Panc1 (cell line): ENCODE data around the gene C2orf42. TPM values are rescaled to one million over a fixed set of nuclear protein-coding genes. Genes with fewer than 3 reads are reported as not detected.

Experiments
- ATAC-seq: fragments of 200-7000 bp; cut with Tn5 transposase; 2 replicates; pipeline ENCODE4 v1.9.1; 2020; ENCODE audit warnings: mild to moderate bottlenecking, moderate library complexity
- BruUV-seq: library from RNA; stranded (reverse); fragments of 400-500 nt; replicated peaks from 2 replicates; lab custom pipeline; 2021; lab: Mats Ljungman, UMichigan
- CTCF ChIA-PET: fragments of 300-600 bp; sonication (Branson Sonifier 250); formaldehyde crosslinking; loops from one replicate; lab custom pipeline; 2022; ENCODE audit warnings: antibody characterized with exemption; lab: Charles Lee
- POLR2A ChIA-PET: fragments of 300-600 bp; sonication (Branson Sonifier 250); formaldehyde crosslinking; loops from one replicate; lab custom pipeline; 2022; ENCODE audit warnings: antibody characterized with exemption; lab: Charles Lee
- DNase-seq: peaks from one replicate; pipeline ENCODE4 v3.0.0-alpha.2; 2010; ENCODE audit warnings: low read depth, low spot score
- H3K27ac ChIP-seq: 2 replicates; pipeline ENCODE4 v1.5.1; 2011; ENCODE audit warnings: mild to moderate bottlenecking, low read length, inconsistent platforms
- H3K27me3 ChIP-seq: fragments of 200-500 bp; sonication (Bioruptor generic); 2 replicates; pipeline ENCODE4 v1.6.0; 2014; ENCODE audit warnings: low read length, inconsistent platforms; ENCODE audit not compliant: control insufficient read depth, insufficient read depth
- H3K36me3 ChIP-seq: fragments of 200-500 bp; sonication (Bioruptor generic); 2 replicates; pipeline ENCODE4 v1.5.1; 2014; ENCODE audit warnings: inconsistent platforms, mild to moderate bottlenecking, low read length, moderate library complexity; ENCODE audit not compliant: control insufficient read depth, insufficient read depth
- H3K4me1 ChIP-seq: 2 replicates; pipeline ENCODE4 v1.5.1; 2011; ENCODE audit warnings: inconsistent platforms, mild to moderate bottlenecking, low read length, moderate library complexity; ENCODE audit not compliant: control insufficient read depth, insufficient read depth
- H3K4me3 ChIP-seq, 2 experiments: 2 replicates each; pipeline ENCODE4 v1.5.1; 2011 to 2012; ENCODE audit warnings: low read depth in 2 of 2, low read length in 2 of 2, mild to moderate bottlenecking in 2 of 2, inconsistent platforms in 1 of 2, moderate library complexity in 1 of 2
- H3K9me3 ChIP-seq: fragments of 200-500 bp; sonication (Bioruptor generic); 2 replicates; pipeline ENCODE4 v1.5.1; 2014; ENCODE audit warnings: low read depth, mild to moderate bottlenecking, inconsistent platforms, low read length, moderate library complexity; ENCODE audit not compliant: control insufficient read depth, insufficient read depth
- POLR2AphosphoS5 ChIP-seq: IDR thresholded peaks from 2 replicates; pipeline ENCODE4 v1.6.1; 2012; ENCODE audit warnings: mild to moderate bottlenecking, low read depth, low read length, moderate library complexity
- SIN3A ChIP-seq: IDR thresholded peaks from 2 replicates; pipeline ENCODE4 v1.6.1; 2012; ENCODE audit warnings: low read depth, mild to moderate bottlenecking, low read length, moderate library complexity, borderline replicate concordance; ENCODE audit not compliant: insufficient read depth
- TCF7L2 ChIP-seq: IDR thresholded peaks from 2 replicates; pipeline ENCODE4 v1.6.1; 2011; ENCODE audit warnings: mild to moderate bottlenecking, low read depth, low read length, inconsistent platforms
- in situ Hi-C: cut with HindIII; loops from 2 replicates; pipeline ENCODE4 v1.10.0; 2016; ENCODE audit warnings: low sequenced_read_pairs, low pct_unique_long_range_greater_than_20kb
- intact Hi-C: fragments of 100-400 bp; cut with micrococcal nuclease; formaldehyde crosslinking; loops from one replicate; pipeline ENCODE4 v1.10.0; 2022; ENCODE audit not compliant: unreplicated experiment
- total RNA-seq: library from RNA; stranded (reverse); gene quantifications from one replicate; pipeline ENCODE4 v1.2.1, GENCODE V29; 2021; ENCODE audit not compliant: unreplicated experiment
- TF ChIP-seq, protein P1 (sequence below): fragments of 450-650 bp; IDR thresholded peaks from 2 replicates; pipeline ENCODE4 v1.5.1; 2017; ENCODE audit warnings: mild to moderate bottlenecking
- TF ChIP-seq, protein P2 (sequence below), 2 experiments: IDR thresholded peaks; 2 replicates each; pipeline ENCODE4 v1.6.1; 2011 to 2012; ENCODE audit warnings: low read depth in 2 of 2, control low read depth in 1 of 2, low read length in 1 of 2, mild to moderate bottlenecking in 1 of 2, moderate library complexity in 1 of 2; ENCODE audit not compliant: insufficient read depth in 1 of 2

C2orf42 gene
- total RNA-seq, 1 experiment from 2014 or later: 15.4 TPM

DNA sequence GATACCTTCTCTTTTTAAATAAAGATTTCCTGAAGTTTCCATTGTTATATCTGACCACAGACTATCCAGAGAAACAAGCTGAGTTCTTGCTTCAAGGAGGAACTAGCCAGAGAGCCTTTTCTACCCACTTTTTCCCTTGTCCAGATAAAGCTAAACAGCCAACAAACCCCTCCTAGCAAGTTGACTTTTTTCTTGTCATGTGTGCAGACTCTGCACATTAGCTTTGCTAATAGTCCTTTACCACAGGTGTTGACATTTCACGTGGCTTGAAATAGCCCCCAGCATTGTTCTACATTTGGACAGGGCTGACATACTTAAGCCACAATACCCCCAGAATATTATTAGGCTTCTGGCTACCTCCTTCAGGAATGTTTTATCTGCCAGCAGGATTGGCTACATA is 62.8 kb downstream of the C2orf42 start:
- BruUV-seq: no TSS peak
- DNase-seq (no peak), ATAC-seq (no peak)
- intact Hi-C loops (no loop called here), in situ Hi-C loops (no loop called here)
- Histone ChIP-seq H3K4me3 (no peak overlapping the region), H3K9me3 (no peaks in the 10 kb centered on the region), H3K27me3 (no peaks in the 10 kb centered on the region), H3K36me3 (no peaks in the 10 kb centered on the region), H3K27ac (peak overlapping the region; percentile 48; the same call in 1 of the 2 replicates), H3K4me1 (peaks cover 30% of the 10 kb centered on the region)
- CTCF ChIA-PET: no interaction called here
- TF ChIP-seq POLR2AphosphoS5: no peak
- TF ChIP-seq, protein P1, sequence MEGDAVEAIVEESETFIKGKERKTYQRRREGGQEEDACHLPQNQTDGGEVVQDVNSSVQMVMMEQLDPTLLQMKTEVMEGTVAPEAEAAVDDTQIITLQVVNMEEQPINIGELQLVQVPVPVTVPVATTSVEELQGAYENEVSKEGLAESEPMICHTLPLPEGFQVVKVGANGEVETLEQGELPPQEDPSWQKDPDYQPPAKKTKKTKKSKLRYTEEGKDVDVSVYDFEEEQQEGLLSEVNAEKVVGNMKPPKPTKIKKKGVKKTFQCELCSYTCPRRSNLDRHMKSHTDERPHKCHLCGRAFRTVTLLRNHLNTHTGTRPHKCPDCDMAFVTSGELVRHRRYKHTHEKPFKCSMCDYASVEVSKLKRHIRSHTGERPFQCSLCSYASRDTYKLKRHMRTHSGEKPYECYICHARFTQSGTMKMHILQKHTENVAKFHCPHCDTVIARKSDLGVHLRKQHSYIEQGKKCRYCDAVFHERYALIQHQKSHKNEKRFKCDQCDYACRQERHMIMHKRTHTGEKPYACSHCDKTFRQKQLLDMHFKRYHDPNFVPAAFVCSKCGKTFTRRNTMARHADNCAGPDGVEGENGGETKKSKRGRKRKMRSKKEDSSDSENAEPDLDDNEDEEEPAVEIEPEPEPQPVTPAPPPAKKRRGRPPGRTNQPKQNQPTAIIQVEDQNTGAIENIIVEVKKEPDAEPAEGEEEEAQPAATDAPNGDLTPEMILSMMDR: no peak
- no peak for TF ChIP-seq TCF7L2
- TF ChIP-seq, protein P2, sequence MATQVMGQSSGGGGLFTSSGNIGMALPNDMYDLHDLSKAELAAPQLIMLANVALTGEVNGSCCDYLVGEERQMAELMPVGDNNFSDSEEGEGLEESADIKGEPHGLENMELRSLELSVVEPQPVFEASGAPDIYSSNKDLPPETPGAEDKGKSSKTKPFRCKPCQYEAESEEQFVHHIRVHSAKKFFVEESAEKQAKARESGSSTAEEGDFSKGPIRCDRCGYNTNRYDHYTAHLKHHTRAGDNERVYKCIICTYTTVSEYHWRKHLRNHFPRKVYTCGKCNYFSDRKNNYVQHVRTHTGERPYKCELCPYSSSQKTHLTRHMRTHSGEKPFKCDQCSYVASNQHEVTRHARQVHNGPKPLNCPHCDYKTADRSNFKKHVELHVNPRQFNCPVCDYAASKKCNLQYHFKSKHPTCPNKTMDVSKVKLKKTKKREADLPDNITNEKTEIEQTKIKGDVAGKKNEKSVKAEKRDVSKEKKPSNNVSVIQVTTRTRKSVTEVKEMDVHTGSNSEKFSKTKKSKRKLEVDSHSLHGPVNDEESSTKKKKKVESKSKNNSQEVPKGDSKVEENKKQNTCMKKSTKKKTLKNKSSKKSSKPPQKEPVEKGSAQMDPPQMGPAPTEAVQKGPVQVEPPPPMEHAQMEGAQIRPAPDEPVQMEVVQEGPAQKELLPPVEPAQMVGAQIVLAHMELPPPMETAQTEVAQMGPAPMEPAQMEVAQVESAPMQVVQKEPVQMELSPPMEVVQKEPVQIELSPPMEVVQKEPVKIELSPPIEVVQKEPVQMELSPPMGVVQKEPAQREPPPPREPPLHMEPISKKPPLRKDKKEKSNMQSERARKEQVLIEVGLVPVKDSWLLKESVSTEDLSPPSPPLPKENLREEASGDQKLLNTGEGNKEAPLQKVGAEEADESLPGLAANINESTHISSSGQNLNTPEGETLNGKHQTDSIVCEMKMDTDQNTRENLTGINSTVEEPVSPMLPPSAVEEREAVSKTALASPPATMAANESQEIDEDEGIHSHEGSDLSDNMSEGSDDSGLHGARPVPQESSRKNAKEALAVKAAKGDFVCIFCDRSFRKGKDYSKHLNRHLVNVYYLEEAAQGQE (IDR thresholded peaks at IDR 0.05; ENCODE audit: insufficient read depth in 1 of 2, low read depth in 2 of 2, low read length in 1 of 2): no peak
- TF ChIP-seq SIN3A: no peak
- POLR2A ChIA-PET: interaction anchor here (0.9 kb wide), 1 partner anchor 13 kb away, joined by 4 read pairs; no protein-coding TSS in a partner anchor

DNA sequence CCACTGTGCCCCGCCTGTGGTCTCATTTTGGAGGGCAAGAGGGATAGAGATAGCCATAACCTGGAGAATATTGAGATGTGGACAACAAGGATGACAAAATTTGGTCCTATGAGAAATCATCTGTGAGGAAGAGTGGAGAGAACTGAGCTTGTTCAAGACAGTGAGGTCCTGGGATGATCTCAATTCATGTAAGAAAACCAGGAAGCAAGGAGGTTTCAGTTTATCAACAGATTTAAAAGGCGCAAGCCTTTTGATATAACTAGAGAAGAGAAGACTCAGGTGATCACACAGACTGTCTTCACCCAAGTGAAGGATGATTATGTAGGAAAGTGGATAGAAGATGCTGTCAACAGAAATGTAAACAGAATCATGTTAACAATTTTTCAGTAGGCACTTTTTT is 64.4 kb downstream of the C2orf42 start:
- DNase-seq (no peak), ATAC-seq (no peak)
- Histone ChIP-seq H3K4me3 (no peak overlapping the region), H3K27ac (peak overlapping the region; percentile 39; the same call in 1 of the 2 replicates), H3K4me1 (peaks cover 23% of the 10 kb centered on the region), H3K9me3 (no peaks in the 10 kb centered on the region), H3K36me3 (no peaks in the 10 kb centered on the region), H3K27me3 (no peaks in the 10 kb centered on the region)
- intact Hi-C loops (no loop called here), in situ Hi-C loops (no loop called here)
- TF ChIP-seq SIN3A (no peak), POLR2AphosphoS5 (no peak), TCF7L2 (no peak)
- TF ChIP-seq, protein P2 (IDR thresholded peaks at IDR 0.05; ENCODE audit: insufficient read depth in 1 of 2, low read depth in 2 of 2, low read length in 1 of 2): no peak
- TF ChIP-seq, protein P1: no peak
- no TSS peak for BruUV-seq
- POLR2A ChIA-PET: interaction anchor here (0.6 to 1.3 kb wide), 2 partner anchors 10 to 1997 kb away, joined by 5 to 13 read pairs; no protein-coding TSS in a partner anchor
- CTCF ChIA-PET: no interaction called here
